Fibroblast of skin of right quadriceps (primary cell): Measurements from ENCODE around the gene AP4S1.
"Not testable (repeated sequence)": the region's sequence is repeated elsewhere in the genome, so short reads cannot be mapped to it uniquely, and the experiment has no call there.

Experiments used
- DNase-seq: peaks from one replicate; pipeline ENCODE4 v3.0.0-alpha.2; 2013

AP4S1 gene

DNA sequence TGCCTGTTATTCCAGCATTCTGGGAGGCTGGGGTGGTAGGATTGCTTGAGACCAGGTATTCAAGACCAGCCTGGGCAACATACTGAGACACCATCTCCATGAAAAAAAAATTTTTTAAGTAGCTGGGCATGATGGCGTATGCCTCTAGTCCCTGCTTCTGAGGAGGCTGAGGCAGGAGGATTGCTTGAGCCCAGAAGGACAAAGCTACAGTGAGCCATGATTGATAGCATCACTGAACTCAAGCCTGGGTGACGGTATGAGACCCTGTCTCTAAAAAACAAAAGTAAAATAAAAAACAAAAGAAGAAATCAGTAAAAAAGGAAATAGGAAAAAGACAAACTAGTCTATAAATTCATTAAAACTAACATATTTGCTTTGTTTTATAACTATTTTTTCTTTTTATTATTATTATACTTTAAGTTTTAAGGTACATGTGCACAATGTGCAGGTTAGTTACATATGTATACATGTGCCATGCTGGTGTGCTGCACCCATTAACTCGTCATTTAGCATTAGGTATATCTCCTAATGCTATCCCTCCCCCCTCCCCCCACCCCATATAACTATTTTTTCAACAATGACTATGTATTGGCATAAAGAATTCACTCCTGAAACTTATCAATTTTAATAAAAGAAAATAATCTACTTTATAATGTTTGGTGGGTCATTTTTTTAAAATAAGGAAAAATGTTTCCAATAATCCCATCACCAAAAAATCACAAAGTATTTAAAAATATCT, 15.4 kb upstream of the AP4S1 start:
- no peak for DNase-seq

DNA sequence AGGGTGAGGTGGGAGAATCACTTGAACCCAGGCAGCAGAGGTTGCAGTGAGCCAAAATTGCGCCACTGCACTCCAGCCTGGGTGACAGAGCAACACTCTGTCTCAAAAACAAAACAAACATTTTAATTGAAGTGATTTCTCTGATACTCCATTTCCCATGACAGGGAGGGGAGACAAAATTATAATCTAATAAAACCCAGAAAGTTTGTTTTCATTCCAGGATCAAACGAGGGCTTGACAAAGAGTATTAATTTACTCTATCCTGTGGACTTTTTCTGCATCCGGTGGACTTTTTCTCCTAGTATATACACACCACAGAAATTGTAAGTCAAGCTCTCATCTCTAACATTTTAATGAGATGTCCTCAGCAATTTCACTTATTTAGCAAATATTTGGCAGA, 14.5 kb upstream of the AP4S1 start:
- no peak for DNase-seq

DNA sequence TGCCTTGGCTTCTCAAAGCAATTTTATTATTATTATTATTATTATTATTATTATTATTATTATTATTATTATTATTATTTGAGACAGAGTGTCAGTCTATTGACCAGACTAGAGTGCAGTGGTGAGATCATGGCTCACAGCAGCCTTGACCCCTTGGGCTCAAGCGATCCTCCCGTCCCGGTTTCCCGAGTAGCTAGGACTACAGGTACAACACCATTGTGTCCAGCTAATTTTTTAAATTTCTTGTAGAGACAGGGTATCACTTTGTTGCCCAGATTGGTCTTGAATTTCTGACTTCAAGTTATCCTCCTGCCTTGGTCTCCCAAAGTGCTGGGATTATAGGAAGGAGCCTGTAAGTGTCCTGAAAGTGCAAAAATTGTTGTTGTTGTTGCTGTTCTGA, 11.6 kb upstream of the AP4S1 start:
- DNase-seq: no peak

DNA sequence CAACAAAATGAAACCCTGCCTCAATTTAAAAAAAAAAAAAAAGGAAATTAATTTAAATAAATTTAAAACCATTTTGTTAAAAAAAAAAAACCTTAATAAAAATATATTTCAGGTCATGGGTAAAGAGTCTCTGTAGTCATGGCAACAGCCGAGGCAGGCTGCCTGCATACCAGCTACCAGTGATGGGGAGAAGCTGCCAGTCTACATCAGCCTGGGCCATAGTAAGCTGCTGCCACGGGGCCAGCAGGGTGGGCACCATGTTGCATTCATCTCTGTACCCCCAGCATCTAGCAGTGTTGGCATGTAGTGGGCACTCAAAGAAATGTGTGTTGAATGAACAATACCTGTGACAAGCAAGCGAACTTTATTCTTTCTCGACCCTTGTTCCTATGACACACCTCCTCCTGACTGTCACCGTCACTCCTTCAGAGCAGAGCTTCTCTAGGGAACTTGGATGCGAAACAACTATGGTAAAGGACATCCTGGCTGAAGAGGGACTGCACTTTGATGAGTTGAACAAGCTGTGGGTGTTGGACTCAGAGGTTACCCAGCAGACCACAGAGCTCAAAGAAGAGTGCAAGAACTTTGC, 7.3 kb upstream of the AP4S1 start:
- DNase-seq: no peak

DNA sequence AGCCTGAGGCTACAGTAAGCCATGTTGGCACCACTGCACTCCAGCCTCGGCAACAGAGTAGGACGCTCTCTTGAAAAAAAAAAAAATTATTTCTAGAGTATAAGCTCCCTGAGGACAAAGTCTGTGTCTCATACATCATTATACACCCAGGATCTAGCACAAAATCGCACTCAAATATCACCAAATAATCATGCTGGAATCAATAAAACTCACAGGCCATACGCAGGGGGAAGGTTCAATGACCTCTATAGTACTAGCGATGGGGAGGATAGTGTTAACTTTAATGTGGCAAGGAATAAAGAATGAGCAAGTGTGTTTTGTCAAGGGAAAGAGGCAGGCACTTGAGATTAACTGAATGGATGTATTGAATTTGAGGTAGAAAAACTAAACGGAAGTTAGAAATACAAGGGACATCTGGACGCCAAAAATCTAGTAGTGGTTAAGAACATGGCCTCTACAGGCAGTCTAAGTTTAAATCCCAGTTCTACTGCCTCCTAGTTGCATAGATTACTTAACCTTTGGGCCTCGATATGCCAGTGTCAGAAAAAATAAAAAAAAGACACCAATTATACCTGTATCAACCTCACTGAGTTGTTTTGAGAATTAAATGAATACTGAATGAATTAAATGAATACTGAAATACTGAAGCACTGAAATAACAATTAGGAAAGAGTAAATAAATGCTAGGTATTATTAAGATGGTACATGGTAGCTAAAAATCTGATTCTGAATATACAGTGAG, 4.4 kb upstream of the AP4S1 start:
- no peak for DNase-seq

DNA sequence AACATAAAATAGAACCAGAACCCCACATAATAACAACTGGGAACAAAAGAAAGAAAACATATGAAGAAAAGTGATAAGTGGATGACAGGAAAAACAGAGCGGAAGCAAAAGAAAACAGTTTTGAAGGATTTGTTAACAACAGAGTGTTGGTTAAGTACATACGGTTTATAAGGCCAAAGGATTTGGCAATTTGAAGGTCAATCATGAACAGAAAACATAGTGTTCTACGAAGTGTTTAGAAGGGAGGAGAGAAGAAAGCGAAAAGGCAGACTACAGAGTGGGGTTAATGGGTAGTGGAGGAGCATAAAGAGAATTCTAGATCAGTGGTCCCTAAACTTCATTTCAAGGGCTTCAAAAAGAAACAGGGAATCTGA, 3.9 kb upstream of the AP4S1 start:
- no peak for DNase-seq

- DNase-seq: no peak
Observed at GRCh38 chr14:31022386-31022785, 3.1 kb upstream of the AP4S1 start.

- DNase-seq: no peak
Observed at GRCh38 chr14:31024010-31024480, 1.4 kb upstream of the AP4S1 start.

GRCh38 chr14:31024577-31025366, 677 bp upstream of the AP4S1 start:
- DNase-seq: no peak

GRCh38 chr14:31026077-31026449, 614 bp downstream of the AP4S1 start, which contains the start of gene STRN3:
STRN3 (minus strand) TSS chr14:31026379; CDS start chr14:31026185, 194 bp downstream.
- no peak for DNase-seq

GRCh38 chr14:31026450-31027235, 1.2 kb downstream of the AP4S1 start:
- DNase-seq: peak; percentile 98

- DNase-seq: peak; percentile 41
Observed at GRCh38 chr14:31027847-31028246, 2.4 kb downstream of the AP4S1 start.

GRCh38 chr14:31029016-31029970, 3.8 kb downstream of the AP4S1 start:
- DNase-seq: no peak

DNA sequence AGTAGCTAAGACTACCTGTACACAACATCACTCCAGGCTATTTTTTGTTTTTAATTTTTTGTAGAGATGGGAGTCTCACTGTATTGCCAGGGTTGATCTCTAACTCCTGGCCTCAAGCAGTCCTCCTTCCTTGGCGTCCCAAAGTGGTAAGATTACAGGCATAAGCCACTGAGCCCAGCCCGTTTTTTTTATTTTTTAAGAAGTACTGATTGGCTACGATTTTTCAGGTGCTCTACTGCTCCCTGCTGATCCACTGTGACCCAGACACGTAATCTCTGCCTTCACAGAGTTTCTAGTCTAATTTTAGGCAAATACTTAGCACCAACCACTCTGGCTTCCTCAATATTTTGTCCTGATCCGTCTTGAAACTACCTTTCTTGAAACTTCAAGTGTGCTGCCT, 5.0 kb downstream of the AP4S1 start:
- DNase-seq: no peak

- no peak for DNase-seq
Observed at GRCh38 chr14:31036552-31036951, 11.1 kb downstream of the AP4S1 start.

DNA sequence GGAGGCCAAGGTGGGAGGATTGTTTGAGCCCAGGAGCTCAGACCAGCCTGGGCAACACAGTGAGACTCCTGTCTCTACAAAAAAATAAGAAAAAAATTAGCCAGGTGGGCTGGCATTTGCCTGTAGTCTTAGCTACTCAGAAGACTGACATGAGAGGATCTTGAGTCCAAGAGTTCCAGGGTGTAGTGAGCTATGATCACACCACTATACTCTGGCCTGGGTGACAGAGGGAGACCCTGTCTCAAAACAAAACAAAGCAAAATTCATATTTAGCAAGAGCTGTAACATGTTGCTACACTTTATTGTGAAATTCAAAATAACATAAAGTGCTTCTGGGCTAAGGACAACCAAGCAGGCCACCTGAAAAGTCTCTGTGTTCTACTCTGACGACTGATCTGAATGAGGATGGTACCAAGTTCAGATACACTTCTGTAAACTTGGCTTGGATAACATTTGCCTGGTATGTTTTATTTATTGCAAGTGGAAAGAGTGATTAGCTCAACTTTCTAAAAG, 12.3 kb downstream of the AP4S1 start:
- no peak for DNase-seq

GRCh38 chr14:31038521-31039166, 13.2 kb downstream of the AP4S1 start:
- no peak for DNase-seq

DNA sequence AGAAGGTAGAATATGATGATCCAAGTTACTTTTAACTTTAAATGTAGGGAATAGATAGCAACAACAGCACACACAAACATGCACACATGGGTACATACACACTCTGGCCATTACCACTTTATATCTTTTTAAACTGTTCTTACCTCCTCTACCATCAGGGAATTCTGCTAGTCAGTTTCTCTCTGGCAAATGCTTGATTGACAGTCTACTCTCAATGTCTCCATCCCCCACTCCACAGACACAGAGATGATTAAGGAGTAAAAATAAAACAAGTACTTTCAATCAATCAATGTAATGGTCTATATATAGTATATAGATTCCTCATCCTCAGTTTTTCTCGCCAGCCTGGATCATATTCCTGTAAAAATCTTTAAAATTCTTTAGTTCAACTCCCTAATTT, 16.9 kb downstream of the AP4S1 start:
- DNase-seq: no peak

- not testable (repeated sequence) for DNase-seq
Observed at GRCh38 chr14:31042893-31043292, 17.4 kb downstream of the AP4S1 start.

- no peak for DNase-seq
Observed at GRCh38 chr14:31043379-31043778, 17.9 kb downstream of the AP4S1 start.
